H1 (cell line): Measurements from ENCODE around the gene MMP15. TPM values are rescaled to one million over a fixed set of nuclear protein-coding genes. Genes with fewer than 3 reads are reported as not detected.

ENCODE experiments used
- CTCF ChIA-PET: fragments of 300-600 bp; sonication (Branson Sonifier 250); formaldehyde crosslinking; loops from one replicate; lab custom pipeline; 2021; ENCODE audit not compliant: partially characterized antibody; lab: Charles Lee
- POLR2A ChIA-PET: fragments of 300-600 bp; sonication (Branson Sonifier 250); formaldehyde crosslinking; loops from one replicate; lab custom pipeline; 2021; ENCODE audit warnings: inconsistent platforms; ENCODE audit not compliant: partially characterized antibody; lab: Charles Lee
- DNase-seq, 2 experiments: peaks; one replicate each; pipeline versions ENCODE4 v3.0.0 to v3.0.0-alpha.2; 2010 to 2022; ENCODE audit warnings: low spot score in 2 of 2, low read depth in 1 of 2, mixed read lengths in 1 of 2
- FAIRE-seq: peaks from 2 replicates; lab custom pipeline; 2011; peaks lifted over from hg19 to GRCh38; lab: Jason Lieb, UNC
- H2AFZ ChIP-seq: 2 replicates; pipeline ENCODE4 v1.8.1; 2012; ENCODE audit warnings: low read length, inconsistent platforms
- H2AK5ac ChIP-seq: 2 replicates; pipeline ENCODE4 v1.6.1; 2013; ENCODE audit warnings: low read depth, low read length
- H2BK120ac ChIP-seq: replicated peaks from 2 replicates; pipeline ENCODE3; 2013; ENCODE audit warnings: low read depth, low read length, inconsistent platforms
- H2BK12ac ChIP-seq: 2 replicates; pipeline ENCODE4 v1.6.1; 2013; ENCODE audit warnings: low read depth, low read length
- H2BK15ac ChIP-seq: 2 replicates; pipeline ENCODE4 v1.6.1; 2013; ENCODE audit warnings: low read length
- H2BK20ac ChIP-seq: 2 replicates; pipeline ENCODE4 v1.6.1; 2013; ENCODE audit warnings: low read length
- H2BK5ac ChIP-seq: 2 replicates; pipeline ENCODE4 v1.6.1; 2013; ENCODE audit warnings: low read depth, low read length
- H3K14ac ChIP-seq: 2 replicates; pipeline ENCODE4 v1.6.1; 2013; ENCODE audit warnings: inconsistent platforms; ENCODE audit not compliant: insufficient read length
- H3K18ac ChIP-seq: 2 replicates; pipeline ENCODE4 v1.6.1; 2013; ENCODE audit warnings: low read length; ENCODE audit errors: extremely low read depth
- H3K23ac ChIP-seq: 2 replicates; pipeline ENCODE4 v1.6.1; 2013; ENCODE audit warnings: inconsistent platforms; ENCODE audit not compliant: insufficient read length
- H3K23me2 ChIP-seq: 2 replicates; pipeline ENCODE4 v1.6.1; 2013; ENCODE audit warnings: low read depth, low read length
- H3K27ac ChIP-seq: 2 replicates; pipeline ENCODE4 v1.6.1; 2011; ENCODE audit warnings: low read depth, low read length, inconsistent platforms
- H3K27me3 ChIP-seq, 4 experiments: replicated peaks in 1 of 4; 1 replicate in 1 of 4; 2 replicates in 3 of 4; pipeline versions ENCODE4 v1.6.1 to v1.8.1; 2011 to 2013; ENCODE audit warnings: low read length in 3 of 4, mild to moderate bottlenecking in 3 of 4, inconsistent platforms in 2 of 4, mixed read lengths in 2 of 4, moderate library complexity in 1 of 4; ENCODE audit not compliant: control insufficient read depth in 3 of 4, insufficient read depth in 3 of 4; ENCODE audit errors: extremely low read depth in 1 of 4
- H3K36me3 ChIP-seq, 4 experiments: 2 replicates each; pipeline versions ENCODE4 v1.6.1 to v1.8.1; 2011 to 2013; ENCODE audit warnings: mild to moderate bottlenecking in 4 of 4, low read length in 3 of 4, moderate library complexity in 2 of 4, control low read depth in 1 of 4, inconsistent platforms in 1 of 4; ENCODE audit not compliant: insufficient read depth in 4 of 4, control insufficient read depth in 2 of 4
- H3K4ac ChIP-seq: replicated peaks from 2 replicates; pipeline ENCODE3; 2013; ENCODE audit warnings: low read length, low read depth, mixed read lengths, inconsistent platforms; ENCODE audit not compliant: insufficient read length
- H3K4me1 ChIP-seq, 4 experiments: replicated peaks in 1 of 4; 1 replicate in 1 of 4; 2 replicates in 3 of 4; pipeline versions ENCODE4 v1.6.1 to v1.8.1; 2011 to 2013; ENCODE audit warnings: low read length in 3 of 4, inconsistent platforms in 2 of 4, mixed read lengths in 1 of 4; ENCODE audit not compliant: insufficient read depth in 4 of 4, control insufficient read depth in 3 of 4
- H3K4me2 ChIP-seq, 2 experiments: 2 replicates each; pipeline versions ENCODE4 v1.6.1 to v1.8.1; 2011 to 2013; ENCODE audit warnings: low read depth in 2 of 2, low read length in 2 of 2, control low read depth in 1 of 2, inconsistent platforms in 1 of 2, mild to moderate bottlenecking in 1 of 2; ENCODE audit not compliant: insufficient read depth in 1 of 2
- H3K4me3 ChIP-seq, 4 experiments: fragments of 200-600, 300-600 bp in 1 of 4; sonication (generic), shearing (Covaris generic), sonication (Bioruptor Twin) in 1 of 4; 2 replicates each; pipeline versions ENCODE4 v1.5.1 to v1.8.1; 2011 to 2016; ENCODE audit warnings: low read length in 4 of 4, low read depth in 3 of 4, control low read depth in 2 of 4, inconsistent platforms in 2 of 4, mild to moderate bottlenecking in 2 of 4, mixed read lengths in 1 of 4, moderate library complexity in 1 of 4; ENCODE audit not compliant: insufficient read depth in 2 of 4; ENCODE audit errors: extremely low read depth in 1 of 4
- H3K56ac ChIP-seq: replicated peaks from 2 replicates; pipeline ENCODE3; 2013; ENCODE audit warnings: low read depth, mild to moderate bottlenecking, mixed read lengths, low read length, inconsistent platforms; ENCODE audit not compliant: insufficient read length
- H3K79me1 ChIP-seq: 2 replicates; pipeline ENCODE4 v1.6.1; 2013; ENCODE audit warnings: low read depth, low read length, control low read depth
- H3K79me2 ChIP-seq, 2 experiments: 2 replicates each; pipeline versions ENCODE4 v1.6.1 to v1.8.1; 2012 to 2013; ENCODE audit warnings: low read length in 2 of 2, mild to moderate bottlenecking in 2 of 2, inconsistent platforms in 1 of 2; ENCODE audit not compliant: insufficient read depth in 2 of 2, control insufficient read depth in 1 of 2
- H3K9ac ChIP-seq, 4 experiments: replicated peaks in 1 of 4; 1 replicate in 1 of 4; 2 replicates in 3 of 4; pipeline versions ENCODE4 v1.6.1 to v1.8.1; 2011 to 2013; ENCODE audit warnings: low read depth in 3 of 4, low read length in 3 of 4, control low read depth in 2 of 4, mild to moderate bottlenecking in 2 of 4, moderate library complexity in 2 of 4, inconsistent platforms in 1 of 4; ENCODE audit errors: extremely low read depth in 1 of 4
- H3K9me3 ChIP-seq, 2 experiments: 2 replicates each; pipeline versions ENCODE4 v1.6.1 to v1.8.1; 2012 to 2013; ENCODE audit warnings: mild to moderate bottlenecking in 2 of 2, moderate library complexity in 2 of 2, control low read depth in 1 of 2, inconsistent platforms in 1 of 2, low read depth in 1 of 2, low read length in 1 of 2, mixed read lengths in 1 of 2; ENCODE audit not compliant: insufficient read depth in 2 of 2
- H4K20me1 ChIP-seq, 2 experiments: replicated peaks in 1 of 2; 2 replicates each; pipeline versions ENCODE3 to v1.8.1; 2011 to 2013; ENCODE audit warnings: inconsistent platforms in 2 of 2, low read length in 2 of 2, mild to moderate bottlenecking in 1 of 2; ENCODE audit not compliant: insufficient read depth in 2 of 2, control insufficient read depth in 1 of 2
- H4K5ac ChIP-seq: 2 replicates; pipeline ENCODE4 v1.6.1; 2013; ENCODE audit warnings: low read length, low read depth, mixed read lengths, inconsistent platforms; ENCODE audit not compliant: insufficient read length
- H4K8ac ChIP-seq: 2 replicates; pipeline ENCODE4 v1.8.0; 2013; ENCODE audit warnings: mild to moderate bottlenecking, moderate library complexity, low read length, inconsistent platforms; ENCODE audit not compliant: insufficient read depth; ENCODE audit errors: extremely low read depth
- H4K91ac ChIP-seq: replicated peaks from 2 replicates; pipeline ENCODE3; 2013; ENCODE audit warnings: low read length, mixed read lengths, inconsistent platforms; ENCODE audit not compliant: insufficient read length
- ASH2L ChIP-seq: fragments of 200-600, 300-600 bp; sonication (generic); IDR thresholded peaks from one replicate; pipeline ENCODE4 v1.7.1; 2017; ENCODE audit warnings: low read length
- SAP30 ChIP-seq: fragments of 300-600 bp; sonication (generic); IDR thresholded peaks from 2 replicates; pipeline ENCODE4 v1.7.1; 2012; ENCODE audit warnings: low read length, moderate library complexity, mild to moderate bottlenecking, inconsistent platforms; ENCODE audit not compliant: insufficient read depth, insufficient replicate concordance
- WGBS, 2 experiments: shearing (Covaris generic) in 1 of 2; methylation state at CpG; one replicate each; pipeline versions ENCODE4 v1.1.6 to v1.1.7; 2013 to 2015; ENCODE audit warnings: low lambda C conversion rate in 2 of 2, mixed read lengths in 2 of 2, inconsistent platforms in 1 of 2, low coverage in 1 of 2, missing lambda C conversion rate in 1 of 2; ENCODE audit not compliant: insufficient replicate concordance in 2 of 2, insufficient coverage in 1 of 2, insufficient read length in 1 of 2; ENCODE audit errors: extremely low coverage in 1 of 2, missing lambda C conversion rate in 1 of 2; 5-methylcytosine and 5-hydroxymethylcytosine counted together
- polyA plus RNA-seq, 7 experiments: library from polyadenylated mRNA; depleted of rRNA in 3 of 7; stranded (reverse) in 5 of 7; unstranded in 2 of 7; fragments of >200 nt in 5 of 7; fragments of 200-250 nt in 2 of 7; gene quantifications; 1 replicate in 5 of 7; 2 replicates in 1 of 7; 4 replicates in 1 of 7; pipeline versions ENCODE4 v1.2.1 to v1.2.3, GENCODE V29; 2011 to 2013; ENCODE audit warnings: missing spikeins in 2 of 7, mixed read lengths in 2 of 7
- total RNA-seq: library from RNA; stranded (reverse); fragmentation: NEBNext Ultra II Directional; extraction: Animal tissue kit (Norgen Biotek cat#: 25700); gene quantifications from 2 replicates; pipeline ENCODE4 v1.2.1, GENCODE V29; 2021
- TF ChIP-seq, protein P1 (sequence below): IDR thresholded peaks from 2 replicates; pipeline ENCODE4 v1.6.1; 2012; ENCODE audit warnings: inconsistent platforms

Gene MMP15
- total and polyA plus RNA-seq, 2 of the 8 experiments (the other 6 are each of a cell fraction or from before 2014, with no cell fraction given), result 38.5 to 42.2 TPM

DNA sequence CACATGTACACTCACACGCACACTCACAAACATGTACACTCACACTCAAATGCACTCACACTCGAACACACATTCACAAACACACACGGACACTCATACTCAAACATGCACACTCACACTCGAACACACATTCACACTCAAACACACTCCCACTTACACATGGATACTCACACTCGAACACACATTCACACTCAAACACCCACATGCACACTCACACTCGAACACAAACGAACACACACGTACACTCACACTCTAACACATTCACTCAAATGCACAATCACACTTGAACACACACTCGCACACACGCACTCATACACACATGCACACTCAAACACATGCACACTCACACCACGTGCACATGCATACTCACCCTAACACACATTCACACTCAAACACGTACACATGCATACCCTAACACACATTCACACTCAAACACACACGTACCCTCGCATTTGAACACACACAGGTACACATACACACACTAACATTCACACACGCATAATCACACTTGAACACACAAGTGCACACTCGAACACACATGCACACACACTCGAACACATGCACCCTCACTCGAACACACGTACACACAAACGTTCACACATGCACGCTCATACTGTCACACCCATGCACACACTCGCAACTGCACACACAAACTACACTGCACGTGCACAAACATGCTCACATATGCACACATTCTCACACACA, 61.8 kb downstream of the MMP15 start:
- peak; percentile 19 for FAIRE-seq
- 88 to 100% methylated on average over 9 to 23 of the region's 23 CpGs for WGBS, 2 experiments
- CTCF ChIA-PET, result interaction anchor here (0.8 to 1.4 kb wide), 3 partner anchors 9 to 26 kb away, joined by 3 to 7 read pairs (median 3); no protein-coding TSS in a partner anchor

More for the DNA sequence above, 61.8 kb downstream of the MMP15 start:
- Histone ChIP-seq H3K27me3 (no peaks in the 10 kb centered on the region), H3K23me2 (peaks cover 10% of the 10 kb centered on the region), H4K20me1 (peaks cover 0 to 10% of the 10 kb centered on the region in 2 experiments), H4K8ac (no peak overlapping the region), H3K14ac (no peak overlapping the region), H3K9me3 (no peaks in the 10 kb centered on the region), H3K4me1 (peaks cover 0 to 10% (median 4%) of the 10 kb centered on the region in 4 experiments; a peak in 3 of 7 replicates), H3K4me2 (no peak overlapping the region), H3K4ac (peak overlapping the region; percentile 94), H2AFZ (no peak overlapping the region), H3K23ac (peak overlapping the region; percentile 56), H3K4me3 (no peak overlapping the region), H3K36me3 (no peaks in the 10 kb centered on the region; a peak in 1 of 8 replicates), H4K5ac (no peak overlapping the region), H2BK15ac (peak overlapping the region; percentile 23), H4K91ac (peak overlapping the region; percentile 97), H3K27ac (no peak overlapping the region), H2AK5ac (peak overlapping the region; percentile 94), H2BK20ac (peak overlapping the region; percentile 29; the same call in 1 of the 2 replicates), H3K56ac (peak overlapping the region; percentile 92), H2BK5ac (peak overlapping the region; percentile 79; the same call in 1 of the 2 replicates), H3K18ac (no peak overlapping the region; the same call in 1 of the 2 replicates), H3K9ac (no peak overlapping the region), H3K79me1 (no peaks in the 10 kb centered on the region), H2BK12ac (peak overlapping the region; percentile 84; the same call in 1 of the 2 replicates), H3K79me2 (no peaks in the 10 kb centered on the region), H2BK120ac (peak overlapping the region; percentile 72)
- no peak for DNase-seq
- POLR2A ChIA-PET, result no interaction called here
- TF ChIP-seq SAP30 (no peak), ASH2L (peak; percentile 77)
- TF ChIP-seq, protein P1, sequence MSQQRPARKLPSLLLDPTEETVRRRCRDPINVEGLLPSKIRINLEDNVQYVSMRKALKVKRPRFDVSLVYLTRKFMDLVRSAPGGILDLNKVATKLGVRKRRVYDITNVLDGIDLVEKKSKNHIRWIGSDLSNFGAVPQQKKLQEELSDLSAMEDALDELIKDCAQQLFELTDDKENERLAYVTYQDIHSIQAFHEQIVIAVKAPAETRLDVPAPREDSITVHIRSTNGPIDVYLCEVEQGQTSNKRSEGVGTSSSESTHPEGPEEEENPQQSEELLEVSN, result no peak
